Dendritic cell treated with granulocyte-macrophage colony-stimulating factor and Interleukin-4, amounts not matched to agents 40 ng/mL and 50 ng/mL, for 4 days (primary cell): ENCODE results near the gene CFAP43.
"Not testable (repeated sequence)": the region's sequence is repeated elsewhere in the genome, so short reads cannot be mapped to it uniquely, and the experiment has no call there.

Experiments used
- H3K27ac Mint-ChIP-seq: one replicate; pipeline ENCODE4 v1.8.0; 2022; ENCODE audit warnings: mild to moderate bottlenecking, mixed read lengths
- H3K27me3 Mint-ChIP-seq: one replicate; pipeline ENCODE4 v1.8.0; 2022; ENCODE audit warnings: mild to moderate bottlenecking, mixed read lengths
- H3K36me3 Mint-ChIP-seq: one replicate; pipeline ENCODE4 v1.8.0; 2022; ENCODE audit warnings: low read depth, mixed read lengths
- H3K4me1 Mint-ChIP-seq: one replicate; pipeline ENCODE4 v1.8.0; 2022; ENCODE audit warnings: low read depth, mixed read lengths
- H3K4me3 Mint-ChIP-seq: one replicate; pipeline ENCODE4 v1.8.0; 2022; ENCODE audit warnings: mild to moderate bottlenecking, moderate library complexity, mixed read lengths
- H3K9me3 Mint-ChIP-seq: one replicate; pipeline ENCODE4 v1.8.0; 2022; ENCODE audit warnings: mixed read lengths
- intact Hi-C: fragments of 100-400 bp; cut with micrococcal nuclease; formaldehyde crosslinking; loops from one replicate; pipeline ENCODE4 v1.15.0; 2022

Gene CFAP43

DNA sequence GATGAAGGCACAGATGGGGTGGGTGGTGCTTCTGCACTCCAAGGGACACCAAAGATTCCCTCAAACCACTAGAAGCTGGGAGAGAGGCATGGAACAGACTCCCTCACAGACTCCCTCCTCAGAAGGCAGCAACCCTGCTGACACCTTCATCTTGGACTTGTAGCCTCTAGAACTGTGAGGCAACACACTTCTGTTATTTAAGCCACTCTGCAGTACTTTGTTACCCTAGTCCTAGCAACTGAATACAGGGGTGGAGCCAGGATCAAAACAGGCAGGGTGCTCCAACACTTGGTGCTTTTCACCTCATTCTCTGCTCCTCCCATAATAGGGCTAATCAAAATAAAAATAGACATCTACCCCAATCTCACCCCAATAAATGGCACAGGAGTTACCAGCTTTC, 20.2 kb upstream of the CFAP43 start:
- no peak overlapping the region for H3K27ac Mint-ChIP-seq
- no peaks in the 10 kb centered on the region for H3K27me3 Mint-ChIP-seq
- H3K4me1 Mint-ChIP-seq: peaks cover 31% of the 10 kb centered on the region
- intact Hi-C loops: no loop called here
- H3K4me3 Mint-ChIP-seq: no peak overlapping the region
- no peaks in the 10 kb centered on the region for H3K9me3 Mint-ChIP-seq
- H3K36me3 Mint-ChIP-seq: peaks cover 13% of the 10 kb centered on the region

DNA sequence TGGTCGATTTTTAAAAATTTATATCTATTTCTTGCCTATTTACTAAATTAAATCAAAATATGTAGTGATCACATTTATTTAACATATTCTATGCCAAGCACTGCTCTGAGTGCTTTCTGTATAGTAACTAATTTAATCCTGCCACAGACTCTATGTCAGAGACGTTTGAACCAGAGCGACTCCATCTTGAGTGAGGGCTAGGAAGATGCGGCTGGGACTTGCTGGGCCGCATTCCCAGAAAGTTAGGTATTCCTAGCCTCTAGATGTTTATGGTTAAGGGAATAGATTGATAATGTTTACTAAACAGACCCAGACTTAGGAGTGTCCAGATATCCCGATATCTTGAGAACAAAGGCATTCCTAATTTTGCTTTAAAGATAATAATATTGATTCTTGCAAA, 19.3 kb upstream of the CFAP43 start:
- H3K9me3 Mint-ChIP-seq: no peaks in the 10 kb centered on the region
- H3K4me3 Mint-ChIP-seq: no peak overlapping the region
- no peak overlapping the region for H3K27ac Mint-ChIP-seq
- peaks cover 35% of the 10 kb centered on the region for H3K4me1 Mint-ChIP-seq
- intact Hi-C loops: no loop called here
- H3K27me3 Mint-ChIP-seq: no peaks in the 10 kb centered on the region
- H3K36me3 Mint-ChIP-seq: peaks cover 8% of the 10 kb centered on the region

GRCh38 chr10:104250371-104250770, 18.2 kb upstream of the CFAP43 start:
- Mint-ChIP-seq H3K27me3 (no peaks in the 10 kb centered on the region), H3K4me3 (no peak overlapping the region), H3K36me3 (peaks cover 8% of the 10 kb centered on the region), H3K4me1 (peaks cover 42% of the 10 kb centered on the region), H3K9me3 (no peaks in the 10 kb centered on the region), H3K27ac (peak overlapping the region; percentile 4)
- intact Hi-C loops: no loop called here

DNA sequence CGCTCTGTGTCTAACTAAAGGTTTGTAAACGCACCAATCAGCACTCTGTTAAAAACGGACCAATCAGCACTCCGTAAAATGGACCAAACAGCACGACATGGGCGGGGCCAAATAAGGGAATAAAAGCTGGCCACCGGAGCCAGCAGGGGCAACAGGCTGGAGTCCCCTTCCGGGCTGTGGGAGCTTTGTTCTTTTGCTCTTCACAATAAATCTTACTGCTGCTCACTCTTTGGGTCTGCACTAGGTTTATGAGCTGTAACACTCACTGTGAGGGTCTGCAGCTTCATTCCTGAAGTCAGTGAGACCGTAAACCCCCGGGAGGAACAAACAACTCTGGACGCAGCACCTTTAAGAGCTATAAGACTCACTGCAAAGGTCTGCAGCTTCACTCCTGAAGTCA, 16.8 kb upstream of the CFAP43 start:
- H3K4me1 Mint-ChIP-seq: peaks cover 35% of the 10 kb centered on the region
- H3K4me3 Mint-ChIP-seq, H3K27me3 Mint-ChIP-seq, H3K27ac Mint-ChIP-seq, H3K36me3 Mint-ChIP-seq, H3K9me3 Mint-ChIP-seq, intact Hi-C loops: not testable (repeated sequence)

DNA sequence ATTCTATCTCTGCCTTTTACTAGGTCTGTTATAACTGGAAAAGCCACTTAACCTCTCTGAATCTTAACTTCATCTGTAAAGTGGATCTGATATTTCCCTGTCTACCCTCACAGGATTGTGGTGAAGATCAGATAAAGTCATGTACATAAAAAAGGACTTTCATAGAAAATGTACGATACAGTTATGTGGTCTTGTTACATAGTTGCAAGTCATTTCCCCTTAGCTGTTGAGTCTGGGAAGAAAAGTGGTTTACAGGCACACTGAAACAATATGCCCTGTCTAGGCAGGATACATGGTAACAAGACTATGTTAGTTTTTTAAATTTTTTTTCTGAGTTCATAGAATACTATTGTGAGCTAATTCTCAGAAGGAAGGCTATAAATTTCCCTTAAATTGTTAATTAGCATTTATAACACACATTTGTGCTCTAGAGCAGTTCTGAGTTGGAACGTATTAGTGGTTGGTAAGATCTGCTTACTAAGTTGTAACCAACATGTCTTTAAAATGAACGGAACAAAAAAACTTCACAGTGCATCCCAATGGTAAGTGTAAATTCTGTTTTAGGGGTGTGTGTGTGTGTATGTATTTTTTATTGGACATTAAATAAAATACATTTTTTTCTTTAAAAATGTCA, 15.5 kb upstream of the CFAP43 start:
- Mint-ChIP-seq H3K4me1 (peaks cover 22% of the 10 kb centered on the region), H3K4me3 (peak overlapping the region; percentile 49), H3K27me3 (no peaks in the 10 kb centered on the region), H3K9me3 (no peaks in the 10 kb centered on the region), H3K36me3 (no peaks in the 10 kb centered on the region), H3K27ac (peak overlapping the region; percentile 92)
- intact Hi-C loops: loop anchor here (1.0 to 2.0 kb wide), 2 partner anchors 8 to 21 kb away; partner anchors contain the start of gene GSTO2

DNA sequence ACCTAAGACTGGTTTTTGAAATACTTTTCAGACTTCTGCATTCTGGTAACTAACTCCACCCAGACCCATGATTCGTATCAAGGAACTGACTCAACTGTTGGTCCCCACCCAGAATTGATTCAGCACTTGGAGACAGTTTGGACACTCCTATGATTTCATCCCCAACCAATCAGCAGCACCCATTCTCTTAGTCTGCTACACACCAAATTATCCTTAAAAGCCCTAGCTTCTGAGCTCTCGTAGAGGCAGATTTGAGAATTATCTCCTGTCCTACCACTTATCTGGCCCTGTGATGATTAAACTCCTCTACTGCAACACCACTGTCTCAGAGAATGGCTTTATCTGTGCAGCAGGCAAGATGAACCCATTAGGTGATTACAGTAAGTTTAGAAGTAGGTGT, 14.8 kb upstream of the CFAP43 start:
- Mint-ChIP-seq H3K27ac (peak overlapping the region; percentile 92), H3K4me1 (peaks cover 19% of the 10 kb centered on the region), H3K36me3 (no peaks in the 10 kb centered on the region), H3K9me3 (no peaks in the 10 kb centered on the region), H3K4me3 (peak overlapping the region; percentile 49), H3K27me3 (no peaks in the 10 kb centered on the region)
- intact Hi-C loops: loop anchor here (1.0 to 2.0 kb wide), 2 partner anchors 8 to 22 kb away; partner anchors contain the start of gene GSTO2

DNA sequence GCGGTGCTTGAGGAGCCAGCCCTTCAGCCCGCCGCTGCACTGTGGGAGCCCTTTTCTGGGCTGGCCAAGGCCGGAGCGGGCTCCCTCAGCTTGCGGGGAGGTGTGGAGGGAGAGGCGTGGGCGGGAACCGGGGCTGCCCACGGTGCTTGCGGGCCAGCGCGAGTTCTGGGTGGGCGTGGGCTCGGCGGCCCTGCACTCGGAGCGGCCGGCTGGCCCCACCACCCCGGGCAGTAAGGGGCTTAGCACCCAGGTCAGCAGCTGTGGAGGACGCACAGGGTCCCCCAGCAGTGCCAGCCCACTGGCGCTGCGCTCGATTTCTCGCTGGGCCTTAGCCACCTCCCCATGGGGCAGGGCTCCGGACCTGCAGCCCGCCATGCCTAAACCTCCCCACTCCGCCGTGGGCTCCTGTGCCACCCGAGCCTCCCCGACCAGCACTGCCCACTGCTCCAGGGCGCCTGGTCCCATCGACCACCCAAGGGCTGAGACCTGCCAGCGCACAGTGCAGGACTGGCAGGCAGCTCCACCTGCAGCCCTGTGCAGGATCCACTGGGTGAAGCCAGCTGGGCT, 13.0 kb upstream of the CFAP43 start:
- H3K4me3 Mint-ChIP-seq: no peak overlapping the region
- intact Hi-C loops: no loop called here

GRCh38 chr10:104243512-104243911, 11.3 kb upstream of the CFAP43 start:
- Mint-ChIP-seq H3K9me3 (no peaks in the 10 kb centered on the region), H3K27me3 (no peaks in the 10 kb centered on the region), H3K4me1 (peaks cover 33% of the 10 kb centered on the region), H3K4me3 (no peak overlapping the region), H3K36me3 (no peaks in the 10 kb centered on the region), H3K27ac (peak overlapping the region; percentile 18)
- intact Hi-C loops: no loop called here

More for the DNA sequence above, 13.0 kb upstream of the CFAP43 start:
- Mint-ChIP-seq H3K27ac (peak overlapping the region; percentile 92), H3K4me1 (peaks cover 25% of the 10 kb centered on the region), H3K9me3 (no peaks in the 10 kb centered on the region), H3K27me3 (no peaks in the 10 kb centered on the region), H3K36me3 (no peaks in the 10 kb centered on the region)

DNA sequence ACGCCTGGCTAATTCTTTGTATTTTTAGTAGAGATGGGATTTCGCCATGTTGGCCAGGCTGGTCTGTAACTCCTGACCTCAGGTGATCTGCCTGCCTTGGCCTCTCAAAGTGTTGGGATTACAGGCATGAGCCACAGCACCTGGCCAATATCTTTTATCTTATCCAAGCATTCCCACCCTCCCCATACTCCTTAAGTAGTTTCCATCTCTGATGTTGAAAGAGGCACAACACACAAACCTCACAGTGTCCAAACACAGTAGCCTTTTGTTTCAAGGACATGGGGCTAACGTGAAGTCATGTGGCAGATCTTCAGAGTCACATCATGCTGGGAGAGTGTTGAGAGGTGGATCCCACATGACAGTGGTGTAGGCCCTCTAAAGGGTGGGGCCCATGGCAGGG, 10.8 kb upstream of the CFAP43 start:
- H3K27me3 Mint-ChIP-seq, H3K36me3 Mint-ChIP-seq, intact Hi-C loops: not testable (repeated sequence)

DNA sequence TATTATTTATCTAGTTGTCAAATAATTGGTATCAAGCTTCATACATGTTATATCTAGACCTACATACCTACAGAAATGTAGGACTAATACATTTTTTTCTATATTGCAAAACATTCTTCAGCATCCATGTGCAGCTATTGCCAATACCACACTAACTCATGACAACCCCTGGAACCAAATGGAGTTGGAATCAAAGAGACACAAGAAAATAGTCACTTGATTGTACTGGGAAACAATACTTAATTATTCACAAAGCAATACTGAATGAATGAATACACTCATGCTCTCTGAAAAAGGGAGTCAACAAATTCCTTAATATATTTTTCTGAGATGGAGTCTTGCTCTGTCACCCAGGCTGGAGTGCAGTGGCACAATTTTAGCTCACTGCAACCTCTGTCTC, 10.4 kb upstream of the CFAP43 start:
- H3K36me3 Mint-ChIP-seq: no peaks in the 10 kb centered on the region
- no peaks in the 10 kb centered on the region for H3K9me3 Mint-ChIP-seq
- H3K27ac Mint-ChIP-seq: no peak overlapping the region
- H3K4me3 Mint-ChIP-seq: no peak overlapping the region
- intact Hi-C loops: no loop called here
- H3K27me3 Mint-ChIP-seq: no peaks in the 10 kb centered on the region
- peaks cover 33% of the 10 kb centered on the region for H3K4me1 Mint-ChIP-seq

More for the DNA sequence above, 10.8 kb upstream of the CFAP43 start:
- not testable (repeated sequence) for H3K4me3 Mint-ChIP-seq, H3K9me3 Mint-ChIP-seq
- peak overlapping the region; percentile 18 for H3K27ac Mint-ChIP-seq
- H3K4me1 Mint-ChIP-seq: peaks cover 33% of the 10 kb centered on the region

DNA sequence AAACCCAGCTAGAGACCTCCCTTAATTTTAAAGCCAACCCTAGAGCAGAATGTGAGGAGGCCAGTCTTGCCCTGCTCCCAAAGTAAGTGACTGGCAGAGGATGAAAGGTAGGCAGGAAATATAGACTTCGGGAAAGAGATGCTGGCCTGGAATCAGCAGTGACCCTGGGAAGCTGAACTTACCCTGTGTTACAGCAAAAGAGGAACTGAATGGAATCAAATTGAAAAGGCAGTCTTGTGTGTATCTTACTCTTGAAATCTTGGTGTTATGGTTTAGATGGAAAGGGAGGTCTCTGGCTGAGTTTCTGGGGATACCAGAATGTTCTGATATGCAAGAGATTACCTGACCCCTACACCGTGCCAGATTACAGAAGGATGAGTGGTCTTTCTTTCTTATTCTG, 7.9 kb upstream of the CFAP43 start:
- H3K27me3 Mint-ChIP-seq: no peaks in the 10 kb centered on the region
- intact Hi-C loops: no loop called here

DNA sequence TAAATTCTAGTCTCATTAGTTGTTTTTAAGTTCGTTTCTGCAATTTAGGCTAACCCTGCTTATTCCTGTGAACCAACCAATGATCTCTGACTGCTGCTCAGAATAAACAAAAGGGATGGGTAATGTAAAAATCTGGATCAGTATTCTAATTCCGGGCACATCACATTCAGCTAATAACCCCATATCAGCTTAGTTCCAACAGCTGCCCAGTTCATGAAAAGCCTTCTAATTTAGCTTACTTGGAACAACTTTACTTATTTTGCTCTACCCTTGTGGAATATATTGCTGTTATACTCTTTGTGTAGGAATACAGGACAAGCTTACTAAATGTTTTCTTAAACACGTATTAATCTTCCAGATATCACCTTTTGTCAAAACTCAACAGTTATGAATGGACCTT, 3.6 kb upstream of the CFAP43 start:
- Mint-ChIP-seq H3K27me3 (peaks cover 15% of the 10 kb centered on the region), H3K4me3 (no peak overlapping the region), H3K27ac (no peak overlapping the region), H3K36me3 (peaks cover 11% of the 10 kb centered on the region), H3K4me1 (peaks cover 24% of the 10 kb centered on the region), H3K9me3 (no peaks in the 10 kb centered on the region)
- intact Hi-C loops: no loop called here

More for the DNA sequence above, 7.9 kb upstream of the CFAP43 start:
- Mint-ChIP-seq H3K4me3 (no peak overlapping the region), H3K4me1 (peaks cover 14% of the 10 kb centered on the region), H3K27ac (no peak overlapping the region), H3K9me3 (no peaks in the 10 kb centered on the region), H3K36me3 (no peaks in the 10 kb centered on the region)

- Mint-ChIP-seq H3K4me3 (no peak overlapping the region), H3K27me3 (peaks cover 17% of the 10 kb centered on the region), H3K4me1 (peaks cover 15% of the 10 kb centered on the region), H3K9me3 (no peaks in the 10 kb centered on the region), H3K36me3 (peaks cover 11% of the 10 kb centered on the region), H3K27ac (no peak overlapping the region)
- intact Hi-C loops: no loop called here
Observed at GRCh38 chr10:104234934-104235333, 2.8 kb upstream of the CFAP43 start.

DNA sequence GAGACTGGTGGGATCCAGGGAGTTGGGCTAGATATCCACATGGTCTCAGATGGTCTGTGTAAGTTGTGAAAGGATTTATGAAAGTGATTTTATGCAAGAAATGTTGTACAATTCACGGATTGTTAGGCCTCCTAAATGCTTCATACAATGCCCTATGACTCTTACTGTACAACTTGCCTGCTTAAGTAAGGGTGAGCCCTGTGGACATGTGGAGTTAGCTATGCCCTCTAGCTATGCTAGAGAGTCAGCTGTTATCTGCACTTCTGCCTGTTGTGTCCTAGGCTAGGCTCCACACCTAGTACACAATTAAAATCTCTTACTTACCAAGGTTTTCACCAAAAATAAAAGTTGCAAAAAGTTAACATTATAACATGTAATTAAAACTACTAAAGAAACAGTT, 1.7 kb upstream of the CFAP43 start:
- Mint-ChIP-seq H3K27ac (no peak overlapping the region), H3K27me3 (peaks cover 17% of the 10 kb centered on the region), H3K4me1 (peaks cover 10% of the 10 kb centered on the region), H3K4me3 (no peak overlapping the region), H3K36me3 (peaks cover 11% of the 10 kb centered on the region), H3K9me3 (no peaks in the 10 kb centered on the region)
- intact Hi-C loops: no loop called here
